Measurements from ENCODE around the gene SDR39U1. TPM values are rescaled to one million over a fixed set of nuclear protein-coding genes. Genes with fewer than 3 reads are reported as not detected.

The SDR39U1 gene
- total RNA-seq, 2 experiments from 2014 or later = 40.9 to 47.8 TPM

- POLR2A ChIA-PET = no interaction called here
- Mint-ChIP-seq H3K27ac (no peak overlapping the region), H3K27me3 (no peaks in the 10 kb centered on the region), H3K36me3 (ENCODE audit: low read depth) (no peaks in the 10 kb centered on the region), H3K4me1 (no peaks in the 10 kb centered on the region), H3K4me3 (no peak overlapping the region), H3K9me3 (ENCODE audit: low read depth) (no peaks in the 10 kb centered on the region)
- intact Hi-C loops (cut with DNase I, micrococcal nuclease) = no loop called here
- no peak for ATAC-seq
- CTCF ChIA-PET = interaction anchor here (0.9 to 1.0 kb wide), 2 partner anchors 8 to 109 kb away, joined by 3 to 4 read pairs; partner anchors contain the start of gene CIDEB
- no peak for DNase-seq
Measured at GRCh38 chr14:24416932-24417619, 25.5 kb downstream of the SDR39U1 start.

DNA sequence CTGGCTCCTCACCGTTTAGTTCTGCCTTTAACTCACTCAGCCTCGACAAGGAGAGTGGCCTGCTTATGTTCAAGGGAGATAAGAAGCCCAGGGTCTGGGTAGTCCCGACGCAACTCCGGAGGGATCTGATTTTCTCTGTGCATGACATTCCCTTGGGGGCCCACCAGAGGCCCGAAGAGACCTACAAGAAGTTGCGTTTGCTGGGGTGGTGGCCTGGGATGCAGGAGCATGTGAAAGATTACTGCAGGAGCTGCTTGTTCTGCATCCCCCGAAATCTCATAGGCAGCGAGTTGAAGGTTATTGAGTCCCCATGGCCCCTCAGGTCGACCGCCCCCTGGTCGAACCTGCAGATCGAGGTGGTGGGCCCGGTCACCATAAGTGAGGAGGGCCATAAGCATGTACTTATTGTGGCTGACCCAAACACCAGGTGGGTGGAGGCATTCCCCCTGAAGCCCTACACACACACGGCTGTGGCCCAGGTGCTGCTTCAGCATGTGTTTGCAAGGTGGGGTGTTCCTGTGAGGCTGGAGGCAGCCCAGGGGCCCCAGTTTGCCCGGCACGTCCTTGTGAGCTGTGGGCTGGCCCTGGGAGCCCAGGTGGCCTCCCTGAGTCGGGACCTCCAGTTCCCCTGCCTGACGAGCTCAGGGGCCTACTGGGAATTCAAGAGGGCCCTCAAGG is 26.2 kb downstream of the SDR39U1 start:
- H3K27me3 Mint-ChIP-seq = no peaks in the 10 kb centered on the region
- CTCF ChIA-PET = interaction anchor here (0.9 to 1.0 kb wide), 2 partner anchors 9 to 108 kb away, joined by 3 to 4 read pairs; partner anchors contain the start of gene CIDEB
- no peaks in the 10 kb centered on the region for H3K9me3 Mint-ChIP-seq (ENCODE audit: low read depth)

GRCh38 chr14:24415421-24416253 is 26.9 kb downstream of the SDR39U1 start:
- no peaks in the 10 kb centered on the region for H3K27me3 Mint-ChIP-seq
- intact Hi-C loops (cut with DNase I, micrococcal nuclease) = no loop called here
- H3K4me3 Mint-ChIP-seq = no peak overlapping the region
- ATAC-seq = no peak
- H3K4me1 Mint-ChIP-seq = no peaks in the 10 kb centered on the region
- POLR2A ChIA-PET = no interaction called here
- no peak overlapping the region for H3K27ac Mint-ChIP-seq
- H3K9me3 Mint-ChIP-seq (ENCODE audit: low read depth) = no peaks in the 10 kb centered on the region
- CTCF ChIA-PET = no interaction called here
- no peak for DNase-seq
- no peaks in the 10 kb centered on the region for H3K36me3 Mint-ChIP-seq (ENCODE audit: low read depth)

More for the DNA sequence above, 26.2 kb downstream of the SDR39U1 start:
- H3K36me3 Mint-ChIP-seq (ENCODE audit: low read depth) = no peaks in the 10 kb centered on the region
- H3K27ac Mint-ChIP-seq = no peak overlapping the region
- intact Hi-C loops (cut with DNase I, micrococcal nuclease) = no loop called here
- DNase-seq = no peak
- ATAC-seq = no peak
- H3K4me3 Mint-ChIP-seq = no peak overlapping the region
- POLR2A ChIA-PET = no interaction called here
- no peaks in the 10 kb centered on the region for H3K4me1 Mint-ChIP-seq

- no peak overlapping the region for H3K27ac Mint-ChIP-seq
Measured at GRCh38 chr14:24414732-24415420, 27.7 kb downstream of the SDR39U1 start.

DNA sequence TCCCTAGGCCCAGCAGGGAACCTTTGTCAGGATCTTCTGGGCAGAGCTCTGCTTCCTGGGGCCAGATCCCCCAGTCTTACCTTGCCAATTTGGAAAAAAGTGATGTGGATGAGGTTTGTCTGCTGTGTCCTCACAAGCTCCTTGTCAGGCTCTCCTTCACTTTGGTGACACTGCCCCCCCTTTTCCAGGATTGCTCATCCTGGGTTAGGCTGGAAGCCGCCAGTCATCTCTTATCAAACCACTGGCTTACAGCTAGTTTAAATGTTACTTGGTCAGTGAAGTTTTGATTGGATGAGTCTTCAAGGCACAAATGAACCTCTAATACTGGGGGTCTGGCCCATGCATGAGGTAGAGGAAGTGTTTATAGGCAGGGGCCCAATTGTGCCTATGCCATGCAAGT is 28.5 kb downstream of the SDR39U1 start:
- Mint-ChIP-seq H3K4me1 (no peaks in the 10 kb centered on the region), H3K27ac (no peak overlapping the region), H3K4me3 (no peak overlapping the region), H3K27me3 (no peaks in the 10 kb centered on the region), H3K9me3 (ENCODE audit: low read depth) (no peaks in the 10 kb centered on the region), H3K36me3 (ENCODE audit: low read depth) (no peaks in the 10 kb centered on the region)
- intact Hi-C loops (cut with DNase I, micrococcal nuclease) = no loop called here
- ChIA-PET POLR2A (interaction anchor here (0.6 to 0.7 kb wide), 2 partner anchors 18 to 232 kb away, joined by 3 read pairs; no protein-coding TSS in a partner anchor), CTCF (interaction anchor here (0.7 to 5.2 kb wide), 7 partner anchors 8 to 83 kb away, joined by 3 to 20 read pairs (median 5); no protein-coding TSS in a partner anchor)
- no peak for DNase-seq
- ATAC-seq = no peak

More at GRCh38 chr14:24414732-24415420, 27.7 kb downstream of the SDR39U1 start:
- Mint-ChIP-seq H3K9me3 (ENCODE audit: low read depth) (no peaks in the 10 kb centered on the region), H3K27me3 (no peaks in the 10 kb centered on the region), H3K36me3 (ENCODE audit: low read depth) (no peaks in the 10 kb centered on the region), H3K4me1 (no peaks in the 10 kb centered on the region), H3K4me3 (no peak overlapping the region)
- intact Hi-C loops (cut with DNase I, micrococcal nuclease) = no loop called here
- ATAC-seq (no peak), DNase-seq (no peak)
- ChIA-PET POLR2A (no interaction called here), CTCF (interaction anchor here (0.7 to 1.2 kb wide), 2 partner anchors 9 kb away, joined by 6 to 7 read pairs; no protein-coding TSS in a partner anchor)

DNA sequence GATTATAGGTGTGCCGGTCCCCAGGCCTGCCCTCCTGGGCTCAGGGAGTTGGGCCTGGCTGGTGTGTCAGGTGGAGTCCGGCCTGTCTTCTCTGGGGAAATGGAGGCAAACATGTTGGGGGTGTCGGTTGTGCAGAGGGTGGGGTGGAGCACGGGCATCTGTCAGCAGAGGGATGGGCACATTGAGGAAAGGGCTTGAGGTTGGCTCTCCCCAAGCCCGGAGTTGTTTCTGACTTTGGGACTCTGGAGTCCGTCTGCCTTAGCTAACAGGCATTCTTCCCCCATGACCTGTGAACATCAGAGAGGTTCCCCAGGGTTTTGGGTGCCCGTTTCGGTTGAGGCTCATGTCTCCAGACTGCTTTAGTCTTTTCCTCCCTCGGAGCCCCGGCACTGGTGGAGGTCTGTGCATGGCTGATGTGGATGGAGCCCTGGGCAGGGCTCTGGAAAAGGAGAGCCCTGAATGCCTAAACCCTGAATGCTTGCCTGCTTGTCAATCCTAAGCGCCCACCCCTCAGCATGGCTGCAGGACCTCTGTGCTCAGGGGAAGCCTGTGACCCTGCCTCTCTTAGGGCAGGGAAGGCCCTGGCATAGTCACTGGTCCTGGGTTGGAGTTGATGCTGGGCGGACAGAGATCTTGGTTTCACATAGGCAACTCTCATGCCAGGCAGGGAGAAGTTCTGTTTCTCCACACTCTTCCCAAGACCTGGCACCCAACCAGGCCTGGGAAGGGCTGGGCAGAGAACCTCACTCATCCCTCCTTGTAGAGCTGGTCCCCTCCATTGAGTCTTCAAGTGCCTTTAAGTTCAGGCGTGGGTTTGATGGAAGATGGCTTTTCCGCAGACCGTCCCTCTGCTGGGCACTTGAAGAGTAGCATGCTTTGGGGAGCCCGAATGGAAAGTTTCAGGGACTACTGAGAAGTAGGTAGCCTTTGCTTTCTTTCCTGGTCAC is 30.9 kb downstream of the SDR39U1 start:
- H3K27ac Mint-ChIP-seq = no peak overlapping the region
- CTCF ChIA-PET = interaction anchor here (0.6 to 5.2 kb wide), 10 partner anchors 12 to 720 kb away, joined by 3 to 20 read pairs (median 4); no protein-coding TSS in a partner anchor
- DNase-seq = peak; percentile 54
- no peaks in the 10 kb centered on the region for H3K4me1 Mint-ChIP-seq
- no peaks in the 10 kb centered on the region for H3K9me3 Mint-ChIP-seq (ENCODE audit: low read depth)
- POLR2A ChIA-PET = no interaction called here
- intact Hi-C loops (cut with DNase I, micrococcal nuclease) = no loop called here
- peak; percentile 70 for ATAC-seq
- no peak overlapping the region for H3K4me3 Mint-ChIP-seq
- H3K27me3 Mint-ChIP-seq = no peaks in the 10 kb centered on the region
- H3K36me3 Mint-ChIP-seq (ENCODE audit: low read depth) = no peaks in the 10 kb centered on the region

GRCh38 chr14:24409956-24410355 is 32.6 kb downstream of the SDR39U1 start:
- DNase-seq (no peak), ATAC-seq (no peak)
- intact Hi-C loops (cut with DNase I, micrococcal nuclease) = loop anchor here in 1 of 2 experiments (5.0 kb wide), 1 partner anchor 58 kb away; no protein-coding TSS in a partner anchor
- ChIA-PET CTCF (interaction anchor here (1.4 to 5.2 kb wide), 5 partner anchors 13 to 77 kb away, joined by 3 to 20 read pairs (median 9); no protein-coding TSS in a partner anchor), POLR2A (no interaction called here)
- Mint-ChIP-seq H3K9me3 (ENCODE audit: low read depth) (no peaks in the 10 kb centered on the region), H3K4me1 (no peaks in the 10 kb centered on the region), H3K36me3 (ENCODE audit: low read depth) (no peaks in the 10 kb centered on the region), H3K4me3 (no peak overlapping the region), H3K27me3 (peaks cover under 1% of the 10 kb centered on the region), H3K27ac (no peak overlapping the region)

DNA sequence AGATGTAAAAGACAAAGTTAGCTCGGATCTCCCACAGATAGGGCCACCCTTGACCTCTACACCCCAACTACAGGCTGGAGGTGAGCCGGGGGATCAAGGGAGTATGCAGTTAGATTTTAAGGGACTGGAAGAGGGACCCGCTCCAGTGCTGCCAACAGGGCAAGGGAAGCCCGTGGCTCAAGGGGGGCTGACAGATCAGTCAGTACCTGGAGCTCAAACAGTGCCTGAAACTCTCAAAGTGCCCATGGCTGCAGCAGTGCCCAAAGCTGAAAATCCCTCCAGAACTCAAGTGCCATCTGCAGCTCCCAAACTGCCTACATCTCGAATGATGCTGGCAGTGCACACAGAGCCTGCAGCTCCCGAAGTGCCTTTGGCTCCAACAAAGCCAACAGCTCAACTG is 33.4 kb downstream of the SDR39U1 start:
- peaks cover 4% of the 10 kb centered on the region for H3K27me3 Mint-ChIP-seq
- no peaks in the 10 kb centered on the region for H3K4me1 Mint-ChIP-seq
- H3K36me3 Mint-ChIP-seq (ENCODE audit: low read depth) = no peaks in the 10 kb centered on the region
- no peak overlapping the region for H3K27ac Mint-ChIP-seq
- no peak for DNase-seq
- no peak overlapping the region for H3K4me3 Mint-ChIP-seq
- no peak for ATAC-seq
- no peaks in the 10 kb centered on the region for H3K9me3 Mint-ChIP-seq (ENCODE audit: low read depth)
- intact Hi-C loops (cut with DNase I, micrococcal nuclease) = loop anchor here in 1 of 2 experiments (5.0 kb wide), 1 partner anchor 57 kb away; no protein-coding TSS in a partner anchor
- ChIA-PET CTCF (interaction anchor here (0.6 to 5.2 kb wide), 7 partner anchors 12 to 145 kb away, joined by 3 to 20 read pairs (median 4); no protein-coding TSS in a partner anchor), POLR2A (interaction anchor here (0.6 kb wide), 2 partner anchors 43 to 162 kb away, joined by 3 to 4 read pairs; no protein-coding TSS in a partner anchor)

- intact Hi-C loops (cut with DNase I, micrococcal nuclease) = loop anchor here in 1 of 2 experiments (5.0 kb wide), 1 partner anchor 56 kb away; no protein-coding TSS in a partner anchor
- H3K27ac Mint-ChIP-seq = no peak overlapping the region
- CTCF ChIA-PET = interaction anchor here (0.6 to 1.7 kb wide), 5 partner anchors 16 to 145 kb away, joined by 3 to 10 read pairs (median 4); no protein-coding TSS in a partner anchor
- H3K4me1 Mint-ChIP-seq = no peaks in the 10 kb centered on the region
- DNase-seq (no peak), ATAC-seq (no peak)
- H3K9me3 Mint-ChIP-seq (ENCODE audit: low read depth) = no peaks in the 10 kb centered on the region
- POLR2A ChIA-PET = interaction anchor here (0.6 kb wide), 2 partner anchors 42 to 161 kb away, joined by 3 to 4 read pairs; no protein-coding TSS in a partner anchor
- H3K36me3 Mint-ChIP-seq (ENCODE audit: low read depth) = no peaks in the 10 kb centered on the region
- H3K4me3 Mint-ChIP-seq = no peak overlapping the region
- peaks cover 4% of the 10 kb centered on the region for H3K27me3 Mint-ChIP-seq
Measured at GRCh38 chr14:24408764-24409163, 33.8 kb downstream of the SDR39U1 start.
